Mesothelial cell of epicardium (in vitro differentiated cells): Measurements from ENCODE around the gene CFAP221. TPM values are rescaled to one million over a fixed set of nuclear protein-coding genes. Genes with fewer than 3 reads are reported as not detected.
"Not testable (repeated sequence)": the region's sequence is repeated elsewhere in the genome, so short reads cannot be mapped to it uniquely, and the experiment has no call there.

Experiments used
- DNase-seq, 2 experiments: peaks; one replicate each; pipeline ENCODE4 v3.0.0; 2021; ENCODE audit warnings: low spot score in 2 of 2; ENCODE audit not compliant: unreplicated experiment in 2 of 2
- H3K27ac Mint-ChIP-seq: 2 replicates; pipeline ENCODE4 v1.8.0; 2021; ENCODE audit warnings: mixed read lengths
- H3K27me3 Mint-ChIP-seq: 2 replicates; pipeline ENCODE4 v1.8.0; 2021; ENCODE audit warnings: low read depth, mixed read lengths
- H3K36me3 Mint-ChIP-seq: 2 replicates; pipeline ENCODE4 v1.8.0; 2021; ENCODE audit warnings: mixed read lengths
- H3K4me1 Mint-ChIP-seq: 2 replicates; pipeline ENCODE4 v1.8.0; 2021; ENCODE audit warnings: mixed read lengths
- H3K4me3 Mint-ChIP-seq: 2 replicates; pipeline ENCODE4 v1.8.0; 2021; ENCODE audit warnings: mild to moderate bottlenecking, moderate library complexity, mixed read lengths
- H3K9me3 Mint-ChIP-seq: 2 replicates; pipeline ENCODE4 v1.8.0; 2021; ENCODE audit warnings: mixed read lengths
- CTCF ChIP-seq: fragments of 200-600 bp; sonication (generic); IDR thresholded peaks from one replicate; pipeline ENCODE4 v1.5.0; 2021; ENCODE audit warnings: antibody characterized with exemption; ENCODE audit not compliant: unreplicated experiment
- total RNA-seq: library from RNA; stranded (reverse); gene quantifications from 3 replicates; pipeline ENCODE4 v1.2.1, GENCODE V29; 2021

Gene CFAP221
- total RNA-seq, 1 donor from 2014 or later, result 4.6 TPM

- peaks cover 30% of the 10 kb centered on the region for H3K9me3 Mint-ChIP-seq
- peaks cover 23% of the 10 kb centered on the region for H3K27me3 Mint-ChIP-seq
- no peak overlapping the region for H3K27ac Mint-ChIP-seq
- no peak for TF ChIP-seq CTCF
- H3K4me3 Mint-ChIP-seq, result no peak overlapping the region
- H3K36me3 Mint-ChIP-seq, result peaks cover 5% of the 10 kb centered on the region
- DNase-seq, result no peak
- no peaks in the 10 kb centered on the region for H3K4me1 Mint-ChIP-seq
Observed at GRCh38 chr2:119616421-119616820, 72.2 kb downstream of the CFAP221 start.

GRCh38 chr2:119617455-119617854 lies 73.2 kb downstream of the CFAP221 start:
- Mint-ChIP-seq H3K27ac (no peak overlapping the region), H3K36me3 (peaks cover 5% of the 10 kb centered on the region), H3K4me1 (no peaks in the 10 kb centered on the region), H3K9me3 (peaks cover 23% of the 10 kb centered on the region), H3K4me3 (no peak overlapping the region), H3K27me3 (peaks cover 28% of the 10 kb centered on the region)
- no peak for TF ChIP-seq CTCF
- no peak for DNase-seq

- peaks cover 31% of the 10 kb centered on the region for H3K27me3 Mint-ChIP-seq
Observed at GRCh38 chr2:119618725-119619124, 74.5 kb downstream of the CFAP221 start.

GRCh38 chr2:119625226-119625625 lies 81.0 kb downstream of the CFAP221 start:
- H3K4me1 Mint-ChIP-seq, result no peaks in the 10 kb centered on the region

More at GRCh38 chr2:119618725-119619124, 74.5 kb downstream of the CFAP221 start:
- DNase-seq, H3K4me1 Mint-ChIP-seq, H3K36me3 Mint-ChIP-seq, H3K27ac Mint-ChIP-seq, H3K4me3 Mint-ChIP-seq: not testable (repeated sequence)
- H3K9me3 Mint-ChIP-seq, result peaks cover 25% of the 10 kb centered on the region

GRCh38 chr2:119629323-119629825 lies 85.1 kb downstream of the CFAP221 start:
- H3K4me1 Mint-ChIP-seq, result no peaks in the 10 kb centered on the region
- no peaks in the 10 kb centered on the region for H3K27me3 Mint-ChIP-seq
- TF ChIP-seq CTCF, result no peak
- no peak for DNase-seq
- H3K4me3 Mint-ChIP-seq, result no peak overlapping the region
- peaks cover 21% of the 10 kb centered on the region for H3K9me3 Mint-ChIP-seq
- H3K36me3 Mint-ChIP-seq, result no peaks in the 10 kb centered on the region
- H3K27ac Mint-ChIP-seq, result no peak overlapping the region

More at GRCh38 chr2:119625226-119625625, 81.0 kb downstream of the CFAP221 start:
- no peak for TF ChIP-seq CTCF
- Mint-ChIP-seq H3K27ac (no peak overlapping the region), H3K36me3 (no peaks in the 10 kb centered on the region), H3K9me3 (peaks cover 29% of the 10 kb centered on the region), H3K27me3 (peaks cover 22% of the 10 kb centered on the region), H3K4me3 (no peak overlapping the region)
- DNase-seq, result no peak

GRCh38 chr2:119630121-119630520 lies 85.9 kb downstream of the CFAP221 start:
- TF ChIP-seq CTCF, result no peak
- no peak overlapping the region for H3K4me3 Mint-ChIP-seq
- H3K9me3 Mint-ChIP-seq, result peaks cover 25% of the 10 kb centered on the region
- H3K36me3 Mint-ChIP-seq, result no peaks in the 10 kb centered on the region
- no peak for DNase-seq
- H3K4me1 Mint-ChIP-seq, result no peaks in the 10 kb centered on the region
- no peaks in the 10 kb centered on the region for H3K27me3 Mint-ChIP-seq
- no peak overlapping the region for H3K27ac Mint-ChIP-seq
